Glomerular endothelial cell (primary cell): ENCODE results near the gene AFMID. TPM values are rescaled to one million over a fixed set of nuclear protein-coding genes. Genes with fewer than 3 reads are reported as not detected.

ENCODE experiments used
- DNase-seq: peaks from one replicate; pipeline ENCODE4 v3.0.0-alpha.2; 2011; ENCODE audit warnings: low read depth, low spot score; ENCODE audit errors: extremely low read depth
- total RNA-seq: library from RNA; depleted of rRNA; stranded (reverse); fragments of >200 nt; gene quantifications from 2 replicates; pipeline ENCODE4 v1.2.3, GENCODE V29; 2015

Gene AFMID
- total RNA-seq, 1 donor from 2014 or later: 64.7 TPM

GRCh38 chr17:78179372-78179771 lies 7.8 kb upstream of the AFMID start:
- no peak for DNase-seq

DNA sequence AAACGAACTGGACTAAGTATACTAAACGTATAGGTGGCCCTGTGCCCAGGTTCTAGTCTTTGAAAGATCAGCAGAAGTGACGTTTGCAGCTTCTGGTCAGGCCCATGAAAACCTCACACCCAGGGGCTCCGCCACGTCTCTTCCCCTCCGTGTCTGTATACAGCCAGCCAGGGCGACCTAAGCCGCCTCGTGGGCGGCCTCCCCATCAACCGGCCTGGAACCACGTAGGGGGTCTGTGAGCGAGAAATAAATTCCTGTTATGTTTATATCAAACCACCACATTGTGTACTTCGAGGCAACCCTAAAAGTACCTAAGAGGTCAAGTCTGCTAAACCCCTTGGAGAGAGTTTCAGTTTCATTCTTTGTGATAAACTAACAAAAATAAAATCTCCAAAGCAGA lies 7.1 kb upstream of the AFMID start:
- DNase-seq: no peak

GRCh38 chr17:78180508-78180907 lies 6.7 kb upstream of the AFMID start:
- DNase-seq: no peak

- no peak for DNase-seq
Observed at GRCh38 chr17:78182504-78182903, 4.7 kb upstream of the AFMID start.

- no peak for DNase-seq
Observed at GRCh38 chr17:78183916-78184315, 3.2 kb upstream of the AFMID start.

DNA sequence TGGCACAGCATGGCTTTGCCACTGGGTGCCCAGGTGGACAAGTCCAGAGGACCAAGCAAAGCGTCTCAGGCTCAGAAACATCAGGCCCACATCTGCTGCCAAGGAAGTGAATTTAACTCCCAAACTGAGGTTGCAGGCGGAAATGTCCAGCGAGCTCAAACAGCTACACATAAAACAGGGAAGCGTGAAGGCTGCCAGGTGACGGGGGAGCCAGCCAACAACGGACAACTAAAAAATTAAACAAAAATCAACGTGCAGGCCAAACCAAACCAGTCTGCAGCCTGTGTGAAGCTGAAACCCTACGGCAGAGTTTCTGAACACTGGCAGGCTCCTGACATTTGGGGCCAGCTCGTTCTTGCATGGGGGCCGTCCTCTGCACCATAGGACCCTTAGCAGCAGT lies 2.8 kb upstream of the AFMID start:
- DNase-seq: no peak

- DNase-seq: no peak
Observed at GRCh38 chr17:78184868-78185267, 2.3 kb upstream of the AFMID start.

GRCh38 chr17:78185981-78186691 lies 1.0 kb upstream of the AFMID start:
- DNase-seq: no peak

DNA sequence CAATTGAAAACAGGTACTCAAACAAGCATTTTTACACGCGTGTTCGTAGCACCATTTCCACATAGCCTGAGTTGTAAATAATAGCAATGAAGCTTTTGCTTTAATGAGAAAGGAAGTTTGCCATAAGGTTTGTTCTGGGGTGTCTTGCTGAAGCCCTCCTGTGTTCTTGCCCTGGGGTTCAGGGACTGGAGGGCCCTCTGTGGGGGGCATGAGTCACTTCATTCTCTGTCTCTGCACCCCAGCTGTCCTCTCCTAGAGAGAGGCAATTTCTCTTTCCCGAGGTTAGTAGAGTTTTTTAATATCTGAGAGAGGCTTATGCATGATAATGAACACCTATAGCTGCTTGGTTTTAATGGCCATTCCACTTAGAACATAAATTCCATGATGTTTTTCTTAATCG lies 9.6 kb downstream of the AFMID start:
- DNase-seq: no peak

GRCh38 chr17:78197147-78197832 lies 10.1 kb downstream of the AFMID start:
- no peak for DNase-seq

DNA sequence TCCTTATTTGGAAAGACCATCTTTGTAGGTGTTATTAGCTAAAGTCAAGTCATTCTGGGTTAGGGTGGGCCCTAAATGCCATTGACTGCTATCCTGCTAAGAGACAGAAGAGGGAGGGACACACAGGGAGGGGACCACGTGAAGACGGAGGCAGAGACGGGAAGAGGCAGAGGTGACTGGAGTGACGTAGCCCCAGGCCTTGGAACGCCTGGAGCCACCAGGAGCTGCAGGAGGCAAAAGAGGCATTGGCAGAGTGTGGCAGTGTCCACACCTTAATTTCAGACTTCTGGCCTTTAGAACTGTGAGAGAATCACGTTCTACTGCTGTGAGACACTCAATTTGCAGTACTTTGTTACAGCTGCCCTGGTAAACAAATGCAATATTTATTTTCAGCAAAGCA lies 13.3 kb downstream of the AFMID start:
- no peak for DNase-seq

GRCh38 chr17:78202666-78203065 lies 15.5 kb downstream of the AFMID start:
- DNase-seq: no peak

DNA sequence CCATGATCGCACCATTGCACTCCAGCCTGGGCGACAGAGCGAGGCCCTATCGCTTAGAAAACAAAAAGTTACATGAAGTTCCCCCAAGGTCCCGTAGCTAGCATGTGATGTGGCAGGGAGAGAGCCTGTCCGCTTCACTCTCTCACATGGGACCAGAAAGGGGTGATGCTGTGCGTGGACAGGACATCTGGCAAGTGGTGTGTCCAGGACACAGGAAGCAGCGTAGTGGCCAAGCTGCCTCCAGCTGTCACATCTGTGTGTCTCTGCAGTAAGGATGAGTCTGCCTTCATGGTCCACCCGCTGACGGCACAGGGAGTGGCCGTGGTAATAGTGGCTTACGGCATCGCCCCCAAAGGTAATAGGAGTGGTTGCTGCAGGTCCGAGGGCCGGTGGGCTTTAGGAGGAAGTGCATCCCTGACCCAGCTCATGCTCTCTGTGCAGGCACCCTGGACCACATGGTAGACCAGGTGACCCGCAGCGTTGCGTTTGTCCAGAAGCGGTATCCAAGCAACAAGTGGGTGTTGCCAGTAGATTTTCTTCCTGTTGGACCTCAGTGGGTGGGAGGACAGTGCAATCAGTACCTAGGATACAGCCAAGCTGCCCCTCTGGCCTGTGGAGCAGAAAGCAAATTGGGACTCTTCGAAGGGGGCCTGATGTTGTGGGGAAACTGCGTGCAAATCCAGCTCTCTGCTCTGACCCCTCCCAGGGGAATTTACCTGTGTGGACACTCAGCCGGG lies 17.4 kb downstream of the AFMID start:
- DNase-seq: no peak

- no peak for DNase-seq
Observed at GRCh38 chr17:78205124-78205775, 18.1 kb downstream of the AFMID start.

GRCh38 chr17:78206298-78206697 lies 19.1 kb downstream of the AFMID start:
- no peak for DNase-seq

DNA sequence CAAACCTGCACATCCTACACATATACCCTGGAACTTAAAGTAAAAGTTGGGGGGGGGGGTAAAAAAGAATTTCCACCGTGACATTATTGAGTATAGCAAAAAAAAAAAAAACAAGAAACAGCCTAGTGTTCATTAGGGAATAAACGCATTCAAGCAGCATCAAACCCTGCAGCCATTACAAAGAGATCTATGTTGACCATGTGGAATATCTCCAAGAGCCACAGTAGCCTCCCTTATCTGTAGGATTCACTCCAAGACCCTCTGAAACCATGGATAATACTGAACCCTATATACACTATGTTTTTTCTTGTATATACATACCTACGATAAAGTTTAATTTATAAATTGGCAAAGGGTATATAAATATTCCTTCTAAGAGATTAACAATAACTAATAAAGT lies 21.3 kb downstream of the AFMID start:
- DNase-seq: no peak

GRCh38 chr17:78210111-78210510 lies 22.9 kb downstream of the AFMID start:
- DNase-seq: no peak

DNA sequence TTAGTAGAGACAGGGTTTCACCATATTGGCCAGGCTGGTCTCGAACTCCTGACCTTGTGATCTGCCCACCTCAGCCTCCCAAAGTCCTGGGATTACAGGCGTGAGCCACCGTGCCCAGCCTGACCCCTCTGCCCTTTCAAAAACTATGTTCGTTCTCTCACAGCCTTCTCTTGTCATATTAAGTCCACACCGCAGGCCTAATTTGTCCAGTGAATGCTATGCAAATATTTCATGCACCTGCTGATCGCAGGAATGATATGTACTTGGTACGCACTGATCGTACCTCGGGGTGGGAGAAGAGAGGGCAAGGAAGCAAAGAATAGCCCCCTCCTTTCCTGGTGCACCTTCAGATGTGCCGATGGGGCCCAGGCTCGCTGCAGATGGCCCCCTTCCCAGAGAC lies 23.9 kb downstream of the AFMID start:
- no peak for DNase-seq

GRCh38 chr17:78214016-78214705 lies 27.0 kb downstream of the AFMID start, which contains the start of gene BIRC5:
Gene BIRC5 (plus strand): TSS chr17:78214253. CDS start chr17:78214317, 64 bp downstream.
- DNase-seq: no peak

GRCh38 chr17:78214706-78215061 lies 27.5 kb downstream of the AFMID start:
- DNase-seq: no peak
